Epithelial cell of esophagus (primary cell): ENCODE measurements around the gene SLC4A8.

Source experiments
- DNase-seq: peaks from one replicate; pipeline ENCODE4 v3.0.0; 2010; ENCODE audit warnings: low read depth
- H3K4me3 ChIP-seq: 2 replicates; pipeline ENCODE4 v1.5.1; 2011; ENCODE audit warnings: mild to moderate bottlenecking, low read length, control low read depth
- TF ChIP-seq, protein P1 (sequence below): IDR thresholded peaks from 2 replicates; pipeline ENCODE4 v1.5.1; 2011; ENCODE audit warnings: low read depth, mild to moderate bottlenecking, low read length, control low read depth, inconsistent platforms; ENCODE audit not compliant: insufficient read depth; ENCODE audit errors: missing control alignments

Gene SLC4A8

DNA sequence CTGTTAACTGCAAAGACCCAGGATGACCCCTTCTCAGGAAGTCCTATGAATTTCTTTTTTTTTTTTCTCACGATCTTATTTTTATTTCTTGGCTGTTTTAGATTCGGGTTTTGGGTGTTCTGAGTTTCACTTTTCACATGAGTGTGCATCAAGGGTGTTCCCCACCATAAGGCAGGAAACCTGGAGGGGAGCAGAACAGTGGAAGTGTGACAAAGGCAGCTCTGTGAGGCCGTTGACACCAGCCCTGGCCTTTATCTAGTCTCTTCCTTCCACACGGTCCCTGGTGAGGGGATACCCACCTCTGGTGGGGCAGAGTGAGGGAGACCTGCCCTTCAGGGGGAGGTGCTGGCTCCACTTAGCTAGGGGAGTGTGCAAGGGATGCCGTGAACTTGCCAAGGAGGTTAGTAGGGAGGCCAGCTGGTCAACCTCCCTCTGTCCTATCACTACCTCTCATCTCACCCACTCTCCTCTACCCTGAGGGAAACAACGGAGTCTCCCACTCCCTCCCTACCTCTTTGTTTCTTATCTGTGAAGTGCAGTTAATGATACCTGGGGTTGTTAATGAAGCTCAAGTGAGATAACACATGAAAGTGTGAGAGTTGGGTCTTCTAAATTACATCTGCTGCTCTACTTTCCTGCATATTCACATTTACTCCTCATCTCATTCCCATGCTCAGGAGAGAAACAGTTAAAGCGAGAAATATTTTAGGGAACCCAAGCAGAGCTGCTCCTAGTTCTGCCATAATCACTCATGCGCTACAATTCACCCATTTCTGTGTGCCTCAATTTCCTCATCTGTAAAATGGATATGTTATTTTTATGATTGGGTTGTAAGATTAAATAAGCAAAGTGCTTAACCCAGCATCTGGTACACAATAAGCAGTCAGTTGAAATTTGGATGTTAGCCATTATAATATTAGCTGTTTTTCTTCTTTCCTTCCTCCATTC, 29.1 kb upstream of the SLC4A8 start:
- no peak for DNase-seq
- no peak overlapping the region for H3K4me3 ChIP-seq
- TF ChIP-seq, protein P1, sequence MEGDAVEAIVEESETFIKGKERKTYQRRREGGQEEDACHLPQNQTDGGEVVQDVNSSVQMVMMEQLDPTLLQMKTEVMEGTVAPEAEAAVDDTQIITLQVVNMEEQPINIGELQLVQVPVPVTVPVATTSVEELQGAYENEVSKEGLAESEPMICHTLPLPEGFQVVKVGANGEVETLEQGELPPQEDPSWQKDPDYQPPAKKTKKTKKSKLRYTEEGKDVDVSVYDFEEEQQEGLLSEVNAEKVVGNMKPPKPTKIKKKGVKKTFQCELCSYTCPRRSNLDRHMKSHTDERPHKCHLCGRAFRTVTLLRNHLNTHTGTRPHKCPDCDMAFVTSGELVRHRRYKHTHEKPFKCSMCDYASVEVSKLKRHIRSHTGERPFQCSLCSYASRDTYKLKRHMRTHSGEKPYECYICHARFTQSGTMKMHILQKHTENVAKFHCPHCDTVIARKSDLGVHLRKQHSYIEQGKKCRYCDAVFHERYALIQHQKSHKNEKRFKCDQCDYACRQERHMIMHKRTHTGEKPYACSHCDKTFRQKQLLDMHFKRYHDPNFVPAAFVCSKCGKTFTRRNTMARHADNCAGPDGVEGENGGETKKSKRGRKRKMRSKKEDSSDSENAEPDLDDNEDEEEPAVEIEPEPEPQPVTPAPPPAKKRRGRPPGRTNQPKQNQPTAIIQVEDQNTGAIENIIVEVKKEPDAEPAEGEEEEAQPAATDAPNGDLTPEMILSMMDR: no peak

DNA sequence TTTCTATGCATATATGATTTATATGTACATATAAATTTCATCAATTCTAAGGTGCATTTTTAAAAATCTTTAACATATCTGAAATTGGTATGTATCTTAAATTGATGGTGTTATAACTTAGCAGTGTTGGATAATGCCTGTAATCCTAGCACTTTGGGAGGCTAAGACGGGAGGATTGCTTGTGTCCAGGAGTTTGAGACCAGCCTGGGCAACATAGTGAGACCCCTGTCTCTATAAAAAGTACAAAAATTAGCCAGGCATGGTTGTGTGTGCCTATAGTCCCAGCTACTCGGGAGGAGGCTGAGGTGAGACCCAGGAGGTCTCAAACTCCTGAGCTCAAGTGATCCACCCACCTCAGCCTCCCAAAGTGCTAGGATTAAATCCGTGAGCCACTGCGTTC, 27.0 kb upstream of the SLC4A8 start:
- H3K4me3 ChIP-seq: no peak overlapping the region
- DNase-seq: no peak

GRCh38 chr12:51399891-51400290, 24.7 kb upstream of the SLC4A8 start:
- no peak overlapping the region for H3K4me3 ChIP-seq
- no peak for DNase-seq
- TF ChIP-seq, protein P1: no peak

More for the DNA sequence above, 27.0 kb upstream of the SLC4A8 start:
- TF ChIP-seq, protein P1: no peak

DNA sequence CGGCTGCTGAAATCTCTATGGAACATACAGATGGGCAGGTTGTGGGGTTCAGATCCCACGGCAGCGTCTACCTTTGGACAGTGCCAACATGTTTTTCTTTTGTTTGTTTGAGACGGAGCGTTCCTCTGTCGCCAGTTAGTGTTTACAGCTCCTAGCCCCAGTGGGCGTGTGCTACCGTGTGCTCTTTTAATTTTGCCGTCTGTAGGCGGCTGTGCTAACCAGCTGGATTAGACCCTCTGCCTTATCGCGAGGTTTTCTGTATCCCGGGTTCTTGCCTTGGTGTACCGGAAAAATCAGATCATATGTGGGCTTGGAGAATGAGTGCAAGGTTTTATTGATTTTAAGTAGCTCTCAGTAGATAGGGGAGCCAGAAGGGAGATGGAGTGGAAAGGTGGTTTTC, 23.6 kb upstream of the SLC4A8 start:
- TF ChIP-seq, protein P1: no peak

GRCh38 chr12:51401486-51401885, 23.1 kb upstream of the SLC4A8 start:
- H3K4me3 ChIP-seq: no peak overlapping the region
- TF ChIP-seq, protein P1: no peak
- DNase-seq: no peak

More for the DNA sequence above, 23.6 kb upstream of the SLC4A8 start:
- no peak for DNase-seq
- H3K4me3 ChIP-seq: no peak overlapping the region

DNA sequence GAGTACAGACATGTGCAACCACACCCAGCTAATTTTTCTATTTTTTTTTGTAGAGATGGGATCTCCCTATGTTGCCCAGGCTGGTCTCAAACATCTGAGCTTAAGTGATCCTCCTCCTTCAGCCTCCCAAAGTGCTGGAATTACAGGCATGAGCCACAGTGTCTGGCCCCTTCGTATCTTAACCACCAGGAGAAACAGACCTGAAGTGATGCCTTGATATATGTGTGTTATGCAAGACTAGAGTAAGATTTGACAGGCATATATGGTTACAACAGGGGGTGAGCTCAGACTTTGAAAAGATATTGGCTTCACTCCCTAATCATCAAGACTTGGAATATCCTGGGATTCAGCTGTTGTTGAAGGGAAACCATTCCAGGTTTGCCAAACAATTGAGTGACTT, 22.7 kb upstream of the SLC4A8 start:
- TF ChIP-seq, protein P1: no peak
- no peak overlapping the region for H3K4me3 ChIP-seq
- no peak for DNase-seq
